PC-9 (cell line): ENCODE measurements around the gene MT1E.

ENCODE experiments used
- EZH2 ChIP-seq: fragments of 200-600 bp; sonication (generic); IDR thresholded peaks from 2 replicates; pipeline ENCODE4 v1.8.0; 2017; ENCODE audit warnings: antibody characterized with exemption, low read depth
- TF ChIP-seq, protein P1 (sequence below): fragments of 200-600 bp; sonication (generic); conservative IDR thresholded peaks from 2 replicates; pipeline ENCODE4 v1.6.1; 2017; ENCODE audit warnings: mixed run types, antibody characterized with exemption, mild to moderate bottlenecking, moderate library complexity

GRCh38 chr16:56636616-56637413 is 11.2 kb downstream of the MT1E start:
- TF ChIP-seq, protein P1, sequence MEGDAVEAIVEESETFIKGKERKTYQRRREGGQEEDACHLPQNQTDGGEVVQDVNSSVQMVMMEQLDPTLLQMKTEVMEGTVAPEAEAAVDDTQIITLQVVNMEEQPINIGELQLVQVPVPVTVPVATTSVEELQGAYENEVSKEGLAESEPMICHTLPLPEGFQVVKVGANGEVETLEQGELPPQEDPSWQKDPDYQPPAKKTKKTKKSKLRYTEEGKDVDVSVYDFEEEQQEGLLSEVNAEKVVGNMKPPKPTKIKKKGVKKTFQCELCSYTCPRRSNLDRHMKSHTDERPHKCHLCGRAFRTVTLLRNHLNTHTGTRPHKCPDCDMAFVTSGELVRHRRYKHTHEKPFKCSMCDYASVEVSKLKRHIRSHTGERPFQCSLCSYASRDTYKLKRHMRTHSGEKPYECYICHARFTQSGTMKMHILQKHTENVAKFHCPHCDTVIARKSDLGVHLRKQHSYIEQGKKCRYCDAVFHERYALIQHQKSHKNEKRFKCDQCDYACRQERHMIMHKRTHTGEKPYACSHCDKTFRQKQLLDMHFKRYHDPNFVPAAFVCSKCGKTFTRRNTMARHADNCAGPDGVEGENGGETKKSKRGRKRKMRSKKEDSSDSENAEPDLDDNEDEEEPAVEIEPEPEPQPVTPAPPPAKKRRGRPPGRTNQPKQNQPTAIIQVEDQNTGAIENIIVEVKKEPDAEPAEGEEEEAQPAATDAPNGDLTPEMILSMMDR: no peak
- no peak for TF ChIP-seq EZH2
